Parathyroid adenoma (tissue), 2 donors: Measurements from ENCODE around the gene DOCK4.

ENCODE experiments used
- H2AFZ ChIP-seq: fragments of 300-600 bp; sonication (generic); one replicate; pipeline ENCODE4 v1.7.0; 2017; ENCODE audit warnings: antibody characterized with exemption, mild to moderate bottlenecking
- H3K27ac ChIP-seq: fragments of 300-600 bp; sonication (generic); one replicate; pipeline ENCODE4 v1.7.0; 2017
- H3K27me3 ChIP-seq: fragments of 300-600 bp; sonication (generic); one replicate; pipeline ENCODE4 v1.7.0; 2017; ENCODE audit warnings: low read length; ENCODE audit not compliant: control insufficient read depth, insufficient read depth
- H3K36me3 ChIP-seq: fragments of 300-600 bp; sonication (generic); one replicate; pipeline ENCODE4 v1.7.0; 2017; ENCODE audit warnings: low read length; ENCODE audit not compliant: control insufficient read depth, insufficient read depth
- H3K4me1 ChIP-seq: fragments of 300-600 bp; sonication (generic); one replicate; pipeline ENCODE4 v1.7.0; 2017; ENCODE audit warnings: control low read depth
- H3K4me2 ChIP-seq: fragments of 300-600 bp; sonication (generic); one replicate; pipeline ENCODE4 v1.7.0; 2017; ENCODE audit warnings: low read length
- H3K4me3 ChIP-seq: fragments of 300-600 bp; sonication (generic); one replicate; pipeline ENCODE4 v1.7.0; 2017; ENCODE audit warnings: low read depth, low read length
- H3K79me2 ChIP-seq: fragments of 300-600 bp; sonication (generic); one replicate; pipeline ENCODE4 v1.7.0; 2017; ENCODE audit warnings: control low read depth
- H3K9ac ChIP-seq: fragments of 300-600 bp; sonication (generic); one replicate; pipeline ENCODE4 v1.7.0; 2017; ENCODE audit warnings: mild to moderate bottlenecking
- H3K9me3 ChIP-seq: fragments of 300-600 bp; sonication (generic); one replicate; pipeline ENCODE4 v1.7.0; 2017; ENCODE audit warnings: low read length; ENCODE audit not compliant: control insufficient read depth
- TF ChIP-seq, protein P1 (sequence below): fragments of 300-600 bp; sonication (generic); IDR thresholded peaks from one replicate; pipeline ENCODE4 v1.7.0; 2017; ENCODE audit warnings: antibody characterized with exemption, mild to moderate bottlenecking
- donor health status: primary hyperparathyroidism.

The DOCK4 gene

DNA sequence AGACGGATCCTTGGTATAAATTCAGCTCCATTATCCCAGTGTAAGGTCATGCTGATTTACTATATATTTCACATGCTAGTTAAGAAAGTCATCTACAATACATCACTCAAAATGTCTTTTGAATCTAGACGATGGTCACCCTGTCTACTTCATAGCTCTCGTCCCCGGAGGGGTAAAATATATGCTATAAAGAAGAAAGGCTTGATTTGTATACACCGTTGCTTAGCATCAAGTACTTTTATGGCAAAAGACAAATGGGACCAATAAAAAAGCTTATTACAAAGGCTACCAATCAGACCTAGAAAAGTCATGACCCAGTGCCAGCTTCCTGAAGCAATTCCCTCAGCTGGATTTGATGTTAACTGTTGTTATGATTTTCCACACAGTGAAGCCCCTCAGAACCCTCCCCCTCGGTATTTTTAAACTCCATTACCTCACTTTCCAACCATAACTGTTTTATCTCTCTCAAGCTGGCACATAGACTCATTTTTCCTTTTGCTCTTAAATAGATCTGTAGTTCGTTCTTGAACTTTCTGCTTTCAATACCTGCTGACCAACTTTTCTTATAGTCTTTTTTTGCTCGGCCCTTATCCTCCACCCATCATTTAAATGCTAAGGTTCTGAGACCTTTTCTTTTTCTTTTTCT is 104.9 kb downstream of the DOCK4 start:
- Histone ChIP-seq H3K4me3 (no peak overlapping the region), H3K27me3 (no peaks in the 10 kb centered on the region), H2AFZ (no peak overlapping the region), H3K4me1 (no peaks in the 10 kb centered on the region), H3K4me2 (no peak overlapping the region), H3K27ac (no peak overlapping the region), H3K9ac (no peak overlapping the region), H3K79me2 (no peaks in the 10 kb centered on the region), H3K9me3 (no peaks in the 10 kb centered on the region), H3K36me3 (no peaks in the 10 kb centered on the region)
- TF ChIP-seq, protein P1, sequence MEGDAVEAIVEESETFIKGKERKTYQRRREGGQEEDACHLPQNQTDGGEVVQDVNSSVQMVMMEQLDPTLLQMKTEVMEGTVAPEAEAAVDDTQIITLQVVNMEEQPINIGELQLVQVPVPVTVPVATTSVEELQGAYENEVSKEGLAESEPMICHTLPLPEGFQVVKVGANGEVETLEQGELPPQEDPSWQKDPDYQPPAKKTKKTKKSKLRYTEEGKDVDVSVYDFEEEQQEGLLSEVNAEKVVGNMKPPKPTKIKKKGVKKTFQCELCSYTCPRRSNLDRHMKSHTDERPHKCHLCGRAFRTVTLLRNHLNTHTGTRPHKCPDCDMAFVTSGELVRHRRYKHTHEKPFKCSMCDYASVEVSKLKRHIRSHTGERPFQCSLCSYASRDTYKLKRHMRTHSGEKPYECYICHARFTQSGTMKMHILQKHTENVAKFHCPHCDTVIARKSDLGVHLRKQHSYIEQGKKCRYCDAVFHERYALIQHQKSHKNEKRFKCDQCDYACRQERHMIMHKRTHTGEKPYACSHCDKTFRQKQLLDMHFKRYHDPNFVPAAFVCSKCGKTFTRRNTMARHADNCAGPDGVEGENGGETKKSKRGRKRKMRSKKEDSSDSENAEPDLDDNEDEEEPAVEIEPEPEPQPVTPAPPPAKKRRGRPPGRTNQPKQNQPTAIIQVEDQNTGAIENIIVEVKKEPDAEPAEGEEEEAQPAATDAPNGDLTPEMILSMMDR, result no peak

DNA sequence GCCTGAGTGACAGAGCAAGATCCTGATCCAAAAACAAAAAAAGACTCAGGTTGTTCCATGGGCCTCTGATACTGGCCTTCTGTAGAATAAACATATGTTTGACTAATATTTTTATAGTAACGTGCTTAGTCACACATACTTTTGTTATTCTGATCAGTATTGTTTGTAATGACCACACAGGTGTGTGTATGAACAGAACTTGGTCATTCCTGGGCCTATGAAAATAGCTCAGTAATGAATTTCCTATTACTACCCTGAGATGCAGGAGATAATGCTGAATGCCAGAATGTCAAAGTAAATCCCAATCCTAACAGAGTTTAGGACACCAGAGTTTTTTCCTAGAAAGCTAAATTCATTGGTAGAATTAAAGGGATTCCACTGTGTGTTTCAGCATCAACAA is 108.7 kb downstream of the DOCK4 start:
- H2AFZ ChIP-seq, result no peak overlapping the region
- TF ChIP-seq, protein P1, result no peak

DNA sequence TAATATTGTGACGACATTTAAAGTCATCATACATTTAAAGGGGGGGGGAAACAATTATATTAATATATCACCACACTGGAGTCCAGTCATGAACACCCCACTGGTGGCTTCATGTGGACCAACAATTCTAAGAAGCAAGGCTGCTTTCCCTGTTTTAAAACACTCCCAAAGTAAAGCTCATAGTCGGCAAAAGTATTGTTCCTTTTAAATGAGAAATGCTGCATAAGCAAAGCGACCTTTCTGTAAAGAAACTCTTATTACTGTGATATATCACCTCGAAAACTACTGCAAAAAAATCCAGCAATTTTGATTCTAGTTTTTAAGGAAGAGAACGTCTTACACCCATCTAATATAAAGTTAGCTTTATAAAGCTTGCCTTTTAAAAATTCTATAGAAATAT is 112.8 kb downstream of the DOCK4 start:
- Histone ChIP-seq H3K27ac (no peak overlapping the region), H2AFZ (no peak overlapping the region), H3K4me3 (no peak overlapping the region), H3K4me1 (no peaks in the 10 kb centered on the region), H3K79me2 (no peaks in the 10 kb centered on the region), H3K9me3 (no peaks in the 10 kb centered on the region), H3K36me3 (no peaks in the 10 kb centered on the region), H3K9ac (no peak overlapping the region), H3K4me2 (no peak overlapping the region), H3K27me3 (no peaks in the 10 kb centered on the region)
- TF ChIP-seq, protein P1, result no peak

More for the DNA sequence above, 108.7 kb downstream of the DOCK4 start:
- Histone ChIP-seq H3K9me3 (no peaks in the 10 kb centered on the region), H3K36me3 (no peaks in the 10 kb centered on the region), H3K79me2 (no peaks in the 10 kb centered on the region), H3K27ac (no peak overlapping the region), H3K27me3 (no peaks in the 10 kb centered on the region), H3K4me3 (no peak overlapping the region), H3K4me1 (no peaks in the 10 kb centered on the region), H3K4me2 (no peak overlapping the region), H3K9ac (no peak overlapping the region)

DNA sequence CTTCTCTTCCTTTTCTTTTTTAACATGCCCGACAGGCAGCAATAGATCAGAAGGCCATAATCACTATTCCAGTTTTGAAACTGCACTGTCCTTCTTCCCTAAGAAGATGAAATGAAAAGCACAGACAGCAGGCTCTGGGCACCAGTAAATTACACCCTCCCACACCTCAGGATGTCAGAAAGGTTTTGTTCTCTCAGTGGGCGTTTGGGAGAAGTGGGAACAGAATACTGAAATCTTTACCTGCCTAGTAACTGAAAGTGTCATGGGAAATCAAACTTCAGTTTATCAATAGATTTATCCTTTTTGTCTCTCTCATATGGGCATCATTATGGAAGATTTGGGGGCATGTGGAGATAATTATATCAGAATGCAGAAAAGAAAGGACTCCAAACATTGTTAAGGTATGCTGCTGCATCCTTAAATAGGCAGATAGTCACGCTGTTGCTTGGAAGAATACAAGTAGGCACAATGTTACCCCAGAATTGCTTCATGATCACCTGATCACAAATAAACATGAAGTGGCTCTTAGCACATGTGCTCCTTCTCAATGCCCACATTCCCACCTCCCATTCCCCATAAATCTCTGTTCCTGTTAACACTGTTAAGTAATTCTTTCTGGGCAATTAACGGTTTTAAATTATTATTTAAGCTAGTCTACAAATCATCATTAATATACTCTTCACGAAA is 113.3 kb downstream of the DOCK4 start:
- TF ChIP-seq, protein P1, result no peak
- Histone ChIP-seq H3K9ac (no peak overlapping the region), H3K4me1 (no peaks in the 10 kb centered on the region), H3K4me3 (no peak overlapping the region), H3K27ac (no peak overlapping the region), H3K27me3 (no peaks in the 10 kb centered on the region), H3K79me2 (no peaks in the 10 kb centered on the region), H3K4me2 (no peak overlapping the region), H3K36me3 (no peaks in the 10 kb centered on the region), H3K9me3 (no peaks in the 10 kb centered on the region), H2AFZ (no peak overlapping the region)

DNA sequence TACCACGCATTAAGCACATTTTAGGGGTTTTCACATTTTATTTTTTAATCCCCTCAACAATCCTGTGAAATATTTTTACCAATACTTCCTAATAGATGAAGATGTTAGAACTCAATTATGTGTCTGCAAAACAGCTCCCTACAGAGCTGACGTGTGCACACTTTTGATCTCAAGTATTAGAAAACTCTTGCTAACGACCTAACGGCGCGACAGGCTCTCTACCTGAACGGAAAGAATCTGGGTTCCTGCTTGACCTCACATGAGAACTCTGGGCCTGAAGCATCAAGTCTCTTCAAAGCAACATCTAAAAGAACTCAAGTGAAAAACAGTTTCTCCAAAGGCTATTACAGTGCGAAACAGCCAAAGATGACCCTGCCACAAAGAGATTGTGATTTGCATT is 113.9 kb downstream of the DOCK4 start:
- no peaks in the 10 kb centered on the region for H3K9me3 ChIP-seq
- no peak overlapping the region for H3K27ac ChIP-seq
- no peak overlapping the region for H3K9ac ChIP-seq
- H3K27me3 ChIP-seq, result no peaks in the 10 kb centered on the region
- no peaks in the 10 kb centered on the region for H3K79me2 ChIP-seq
- H3K4me3 ChIP-seq, result no peak overlapping the region
- H3K4me2 ChIP-seq, result no peak overlapping the region
- H3K4me1 ChIP-seq, result no peaks in the 10 kb centered on the region
- TF ChIP-seq, protein P1, result no peak
- no peak overlapping the region for H2AFZ ChIP-seq
- H3K36me3 ChIP-seq, result no peaks in the 10 kb centered on the region
